GM12878 (cell line): ENCODE measurements around the gene SMO. TPM values are rescaled to one million over a fixed set of nuclear protein-coding genes. Genes with fewer than 3 reads are reported as not detected.

Experiments
- BHLHE40 ChIP-seq, 2 experiments: fragments of 450-650 bp in 1 of 2; IDR thresholded peaks; 2 replicates each; pipeline ENCODE4 v1.6.1; 2011 to 2017; ENCODE audit warnings: low read depth in 2 of 2, borderline replicate concordance in 1 of 2, improper control_type of control experiment in 1 of 2, low read length in 1 of 2, mild to moderate bottlenecking in 1 of 2
- IKZF2 ChIP-seq, 2 experiments: fragments of 450-650 bp; IDR thresholded peaks; 2 replicates each; pipeline ENCODE4 v1.6.1; 2017; ENCODE audit warnings: mild to moderate bottlenecking in 2 of 2, moderate library complexity in 2 of 2
- polyA plus RNA-seq, 11 experiments: library from polyadenylated mRNA; depleted of rRNA in 4 of 11; unstranded in 6 of 11; stranded (reverse) in 5 of 11; fragments of >200 nt; fragmentation: Nextera tagmentation in 4 of 11; fragmentation: Illumina TruSeq in 1 of 11; extraction: Ambion mirVana in 4 of 11; extraction: Trizol in 1 of 11; gene quantifications; 1 replicate in 1 of 11; 2 replicates in 10 of 11; pipeline versions ENCODE4 v1.2.1 to v1.2.3, GENCODE V29; 2011 to 2016; ENCODE audit warnings: inconsistent platforms in 2 of 11, missing spikeins in 2 of 11, low read depth in 1 of 11
- total RNA-seq, 4 experiments: library from RNA; depleted of rRNA in 3 of 4; stranded (reverse); fragments of >200 nt in 3 of 4; fragmentation: Illumina TruSeq in 1 of 4; extraction: Trizol in 1 of 4; gene quantifications; 2 replicates each; pipeline versions ENCODE4 v1.2.1 to v1.2.3, GENCODE V29; 2013 to 2021
- TF ChIP-seq, protein P1 (sequence below): fragments of 450-650 bp; IDR thresholded peaks from 2 replicates; pipeline ENCODE4 v1.6.1; 2017; ENCODE audit warnings: low read depth, mild to moderate bottlenecking, moderate library complexity
- TF ChIP-seq, protein P2 (sequence below): fragments of 450-650 bp; IDR thresholded peaks from 2 replicates; pipeline ENCODE4 v1.6.1; 2017; ENCODE audit warnings: mild to moderate bottlenecking
- TF ChIP-seq, protein P3 (sequence below): fragments of 450-650 bp; IDR thresholded peaks from 2 replicates; pipeline ENCODE4 v1.6.1; 2016; ENCODE audit warnings: mild to moderate bottlenecking

The SMO gene
- total and polyA plus RNA-seq, 10 of the 15 experiments (the other 5 are each of a cell fraction or from before 2014, with no cell fraction given): 0.40 to 11.2 (median 2.6) TPM

DNA sequence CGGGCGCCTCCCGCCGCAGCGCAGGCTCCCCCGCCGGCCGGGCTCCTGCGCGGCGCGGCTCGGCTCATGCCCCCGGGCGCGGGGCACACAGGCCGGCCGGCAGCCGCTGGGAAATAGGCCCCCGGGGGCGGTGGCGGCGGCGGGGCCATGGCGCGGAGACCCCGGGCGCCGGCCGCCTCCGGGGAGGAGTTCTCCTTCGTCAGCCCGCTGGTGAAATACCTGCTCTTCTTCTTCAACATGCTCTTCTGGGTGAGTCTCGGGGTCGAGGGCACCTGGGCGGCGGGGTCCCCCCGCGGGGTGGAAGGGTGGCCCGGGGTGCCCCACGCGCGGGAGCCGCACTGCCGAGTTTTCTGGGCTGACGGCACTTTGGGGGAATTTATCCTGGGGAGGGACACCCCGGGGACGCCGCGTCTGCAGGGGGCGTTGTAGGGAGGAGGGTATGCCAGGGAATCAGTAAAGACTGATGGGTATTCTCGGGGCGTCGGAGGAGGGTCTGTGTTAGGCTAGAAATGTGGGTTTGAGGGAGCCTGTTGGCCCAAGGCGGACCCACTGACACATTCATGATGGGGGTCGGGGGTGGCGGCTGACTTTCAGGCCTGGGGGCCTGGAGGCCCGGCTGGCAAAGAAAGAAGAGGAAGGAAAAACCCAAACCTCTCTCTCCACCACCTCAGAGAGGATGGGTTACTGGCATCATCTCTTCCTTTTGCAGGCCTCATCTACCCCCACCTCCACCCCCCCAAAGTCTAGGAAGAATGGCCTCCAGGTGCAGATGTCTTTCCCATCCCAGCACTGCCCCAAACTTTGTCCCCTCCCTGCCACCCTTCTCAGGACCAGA is 43.4 kb upstream of the SMO start (continued):
- TF ChIP-seq, protein P1, sequence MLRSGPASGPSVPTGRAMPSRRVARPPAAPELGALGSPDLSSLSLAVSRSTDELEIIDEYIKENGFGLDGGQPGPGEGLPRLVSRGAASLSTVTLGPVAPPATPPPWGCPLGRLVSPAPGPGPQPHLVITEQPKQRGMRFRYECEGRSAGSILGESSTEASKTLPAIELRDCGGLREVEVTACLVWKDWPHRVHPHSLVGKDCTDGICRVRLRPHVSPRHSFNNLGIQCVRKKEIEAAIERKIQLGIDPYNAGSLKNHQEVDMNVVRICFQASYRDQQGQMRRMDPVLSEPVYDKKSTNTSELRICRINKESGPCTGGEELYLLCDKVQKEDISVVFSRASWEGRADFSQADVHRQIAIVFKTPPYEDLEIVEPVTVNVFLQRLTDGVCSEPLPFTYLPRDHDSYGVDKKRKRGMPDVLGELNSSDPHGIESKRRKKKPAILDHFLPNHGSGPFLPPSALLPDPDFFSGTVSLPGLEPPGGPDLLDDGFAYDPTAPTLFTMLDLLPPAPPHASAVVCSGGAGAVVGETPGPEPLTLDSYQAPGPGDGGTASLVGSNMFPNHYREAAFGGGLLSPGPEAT: 0 out of 2 replicates have a peak, but pooled peaks have one; percentile 19
- TF ChIP-seq, protein P2, sequence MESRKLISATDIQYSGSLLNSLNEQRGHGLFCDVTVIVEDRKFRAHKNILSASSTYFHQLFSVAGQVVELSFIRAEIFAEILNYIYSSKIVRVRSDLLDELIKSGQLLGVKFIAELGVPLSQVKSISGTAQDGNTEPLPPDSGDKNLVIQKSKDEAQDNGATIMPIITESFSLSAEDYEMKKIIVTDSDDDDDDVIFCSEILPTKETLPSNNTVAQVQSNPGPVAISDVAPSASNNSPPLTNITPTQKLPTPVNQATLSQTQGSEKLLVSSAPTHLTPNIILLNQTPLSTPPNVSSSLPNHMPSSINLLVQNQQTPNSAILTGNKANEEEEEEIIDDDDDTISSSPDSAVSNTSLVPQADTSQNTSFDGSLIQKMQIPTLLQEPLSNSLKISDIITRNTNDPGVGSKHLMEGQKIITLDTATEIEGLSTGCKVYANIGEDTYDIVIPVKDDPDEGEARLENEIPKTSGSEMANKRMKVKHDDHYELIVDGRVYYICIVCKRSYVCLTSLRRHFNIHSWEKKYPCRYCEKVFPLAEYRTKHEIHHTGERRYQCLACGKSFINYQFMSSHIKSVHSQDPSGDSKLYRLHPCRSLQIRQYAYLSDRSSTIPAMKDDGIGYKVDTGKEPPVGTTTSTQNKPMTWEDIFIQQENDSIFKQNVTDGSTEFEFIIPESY: no peak
- TF ChIP-seq, protein P3, sequence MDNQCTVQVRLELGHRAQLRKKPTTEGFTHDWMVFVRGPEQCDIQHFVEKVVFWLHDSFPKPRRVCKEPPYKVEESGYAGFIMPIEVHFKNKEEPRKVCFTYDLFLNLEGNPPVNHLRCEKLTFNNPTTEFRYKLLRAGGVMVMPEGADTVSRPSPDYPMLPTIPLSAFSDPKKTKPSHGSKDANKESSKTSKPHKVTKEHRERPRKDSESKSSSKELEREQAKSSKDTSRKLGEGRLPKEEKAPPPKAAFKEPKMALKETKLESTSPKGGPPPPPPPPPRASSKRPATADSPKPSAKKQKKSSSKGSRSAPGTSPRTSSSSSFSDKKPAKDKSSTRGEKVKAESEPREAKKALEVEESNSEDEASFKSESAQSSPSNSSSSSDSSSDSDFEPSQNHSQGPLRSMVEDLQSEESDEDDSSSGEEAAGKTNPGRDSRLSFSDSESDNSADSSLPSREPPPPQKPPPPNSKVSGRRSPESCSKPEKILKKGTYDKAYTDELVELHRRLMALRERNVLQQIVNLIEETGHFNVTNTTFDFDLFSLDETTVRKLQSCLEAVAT: peak; percentile 35; the same call in 1 of the 2 replicates
- peak; percentile 15 to 33; a peak in 1 of 4 replicates for TF ChIP-seq IKZF2 (IDR thresholded peaks at IDR 0.05)
- 0 out of 4 replicates have a peak, but pooled peaks of 1 of the 2 experiments have one; percentile 2 for TF ChIP-seq BHLHE40 (IDR thresholded peaks at IDR 0.05; ENCODE audit: borderline replicate concordance in 1 of 2, low read depth in 2 of 2, low read length in 1 of 2)
